GM13976 (cell line): ENCODE results near the gene GINS2.

Experiments
- DNase-seq: peaks from one replicate; pipeline ENCODE4 v3.0.0; 2012; ENCODE audit warnings: low spot score
- CTCF ChIP-seq: IDR thresholded peaks from 2 replicates; pipeline ENCODE4 v1.5.1; 2012; ENCODE audit warnings: borderline replicate concordance, mild to moderate bottlenecking; ENCODE audit not compliant: insufficient read depth; ENCODE audit errors: extremely low read depth, missing control alignments, control extremely low read depth
- in situ Hi-C: fragments of 300-500 bp; cut with MboI; formaldehyde crosslinking; loops from one replicate; pipeline ENCODE4 v1.12.0; 2022; ENCODE audit warnings: low sequenced_read_pairs, mixed read lengths, inconsistent platforms; ENCODE audit not compliant: unreplicated experiment

The GINS2 gene

GRCh38 chr16:85674828-85675227, 13.9 kb downstream of the GINS2 start:
- no peak for TF ChIP-seq CTCF
- no peak for DNase-seq
- in situ Hi-C loops: no loop called here

GRCh38 chr16:85674418-85674755, 14.4 kb downstream of the GINS2 start:
- in situ Hi-C loops: no loop called here
- DNase-seq: no peak
- TF ChIP-seq CTCF: no peak

GRCh38 chr16:85673529-85674417, 15.0 kb downstream of the GINS2 start:
- DNase-seq: no peak
- TF ChIP-seq CTCF: no peak
- in situ Hi-C loops: no loop called here

- no peak for TF ChIP-seq CTCF
- in situ Hi-C loops: no loop called here
- no peak for DNase-seq
These were observed 17.9 kb downstream of the GINS2 start for GRCh38 chr16:85670840-85671239.

GRCh38 chr16:85668676-85669424, 19.9 kb downstream of the GINS2 start:
- in situ Hi-C loops: no loop called here
- TF ChIP-seq CTCF: no peak
- no peak for DNase-seq

GRCh38 chr16:85667841-85668413, 20.8 kb downstream of the GINS2 start:
- TF ChIP-seq CTCF: no peak
- in situ Hi-C loops: no loop called here
- no peak for DNase-seq
